H9 (cell line): ENCODE results near the gene IDE. TPM values are rescaled to one million over a fixed set of nuclear protein-coding genes. Genes with fewer than 3 reads are reported as not detected.
A peak's percentile ranks its signal among the peaks of the same experiment; 100 is the strongest.

Source experiments
- DNase-seq: peaks from one replicate; pipeline ENCODE4 v3.0.0-alpha.2; 2017
- H2AFZ ChIP-seq: one replicate; pipeline ENCODE4 v1.6.1; 2013; ENCODE audit warnings: mild to moderate bottlenecking, low read length, control low read depth, moderate library complexity
- H2AK5ac ChIP-seq: 2 replicates; pipeline ENCODE4 v1.6.1; 2013; ENCODE audit warnings: low read length, control low read depth, mixed read lengths; ENCODE audit not compliant: insufficient read length
- H2BK120ac ChIP-seq: one replicate; pipeline ENCODE4 v1.6.1; 2013; ENCODE audit warnings: low read depth, mild to moderate bottlenecking, low read length, control low read depth, inconsistent platforms; ENCODE audit not compliant: poor library complexity, severe bottlenecking
- H2BK12ac ChIP-seq: 2 replicates; pipeline ENCODE4 v1.6.1; 2013; ENCODE audit warnings: low read length, control low read depth, mixed read lengths, low read depth; ENCODE audit not compliant: insufficient read length
- H2BK15ac ChIP-seq: 2 replicates; pipeline ENCODE4 v1.6.1; 2013; ENCODE audit warnings: low read depth, low read length, control low read depth
- H2BK20ac ChIP-seq: one replicate; pipeline ENCODE4 v1.6.1; 2013; ENCODE audit warnings: low read depth, mild to moderate bottlenecking, low read length, control low read depth, inconsistent platforms; ENCODE audit not compliant: poor library complexity, severe bottlenecking
- H2BK5ac ChIP-seq: 2 replicates; pipeline ENCODE4 v1.6.1; 2013; ENCODE audit warnings: low read length, control low read depth, mixed read lengths; ENCODE audit not compliant: insufficient read length
- H3K14ac ChIP-seq: 2 replicates; pipeline ENCODE4 v1.6.1; 2013; ENCODE audit warnings: low read length, control low read depth; ENCODE audit not compliant: insufficient read depth
- H3K18ac ChIP-seq: 2 replicates; pipeline ENCODE4 v1.6.1; 2013; ENCODE audit warnings: low read depth, mild to moderate bottlenecking, mixed read lengths, low read length, control low read depth; ENCODE audit not compliant: insufficient read length
- H3K23ac ChIP-seq: 2 replicates; pipeline ENCODE4 v1.6.1; 2013; ENCODE audit warnings: low read length, control low read depth, mixed read lengths, low read depth; ENCODE audit not compliant: insufficient read length
- H3K23me2 ChIP-seq: 2 replicates; pipeline ENCODE4 v1.6.1; 2013; ENCODE audit warnings: low read depth, mild to moderate bottlenecking, mixed read lengths, low read length, control low read depth; ENCODE audit not compliant: insufficient read length, poor library complexity, severe bottlenecking
- H3K27ac ChIP-seq: 2 replicates; pipeline ENCODE4 v1.5.1; 2013; ENCODE audit warnings: low read length, control low read depth, mixed read lengths, low read depth; ENCODE audit not compliant: insufficient read length
- H3K27me3 ChIP-seq: 2 replicates; pipeline ENCODE4 v1.6.1; 2013; ENCODE audit warnings: low read length, control low read depth, inconsistent platforms; ENCODE audit not compliant: insufficient read depth
- H3K4ac ChIP-seq: 2 replicates; pipeline ENCODE4 v1.6.1; 2013; ENCODE audit warnings: low read depth, mild to moderate bottlenecking, control low read depth, inconsistent platforms, low read length, moderate library complexity
- H3K4me1 ChIP-seq: 2 replicates; pipeline ENCODE4 v1.6.1; 2013; ENCODE audit warnings: low read length, control low read depth, inconsistent platforms; ENCODE audit not compliant: insufficient read depth
- H3K4me2 ChIP-seq: 2 replicates; pipeline ENCODE4 v1.6.1; 2013; ENCODE audit warnings: low read length, control low read depth, mixed read lengths; ENCODE audit not compliant: insufficient read length, insufficient read depth
- H3K56ac ChIP-seq: 2 replicates; pipeline ENCODE4 v1.6.1; 2013; ENCODE audit warnings: low read depth, mild to moderate bottlenecking, mixed read lengths, low read length, control low read depth; ENCODE audit not compliant: insufficient read length
- H3K79me1 ChIP-seq: 2 replicates; pipeline ENCODE4 v1.6.1; 2013; ENCODE audit warnings: low read depth, mild to moderate bottlenecking, moderate library complexity, low read length, control low read depth, inconsistent platforms; ENCODE audit not compliant: insufficient read depth, poor library complexity, severe bottlenecking
- H3K79me2 ChIP-seq: 2 replicates; pipeline ENCODE4 v1.6.1; 2013; ENCODE audit warnings: low read length, control low read depth, inconsistent platforms; ENCODE audit not compliant: insufficient read depth
- H3K9ac ChIP-seq: 2 replicates; pipeline ENCODE4 v1.6.1; 2013; ENCODE audit warnings: low read length, control low read depth, mixed read lengths; ENCODE audit not compliant: insufficient read length; ENCODE audit errors: extremely low read depth
- H3K9me3 ChIP-seq: one replicate; pipeline ENCODE4 v1.6.1; 2013; ENCODE audit warnings: low read depth, low read length, inconsistent platforms; ENCODE audit not compliant: control insufficient read depth
- H3T11ph ChIP-seq: one replicate; pipeline ENCODE4 v1.6.1; 2013; ENCODE audit warnings: mild to moderate bottlenecking, low read length, control low read depth, inconsistent platforms
- H4K20me1 ChIP-seq: one replicate; pipeline ENCODE4 v1.6.1; 2013; ENCODE audit not compliant: control insufficient read depth, insufficient read length, insufficient read depth
- H4K5ac ChIP-seq: 2 replicates; pipeline ENCODE4 v1.6.1; 2013; ENCODE audit warnings: low read depth, mild to moderate bottlenecking, mixed read lengths, low read length, control low read depth; ENCODE audit not compliant: insufficient read length
- H4K8ac ChIP-seq: replicated peaks from 2 replicates; pipeline ENCODE4 v1.6.1; 2013; ENCODE audit warnings: low read length, control low read depth, mixed read lengths, low read depth; ENCODE audit not compliant: insufficient read length
- H4K91ac ChIP-seq: 2 replicates; pipeline ENCODE4 v1.6.1; 2013; ENCODE audit warnings: low read depth, mild to moderate bottlenecking, moderate library complexity, mixed read lengths, low read length, control low read depth; ENCODE audit not compliant: insufficient read length
- H3K27ac Mint-ChIP-seq, 3 experiments: 2 replicates in 2 of 3; 3 replicates in 1 of 3; pipeline ENCODE4 v1.8.0; 2020 to 2021; ENCODE audit warnings: mixed read lengths in 3 of 3, mild to moderate bottlenecking in 1 of 3, moderate library complexity in 1 of 3
- H3K27me3 Mint-ChIP-seq: 2 replicates; pipeline ENCODE4 v1.8.0; 2021; ENCODE audit warnings: low read depth, mild to moderate bottlenecking, moderate library complexity, mixed read lengths
- H3K36me3 Mint-ChIP-seq, 3 experiments: 2 replicates in 2 of 3; 3 replicates in 1 of 3; pipeline ENCODE4 v1.8.0; 2020 to 2021; ENCODE audit warnings: low read depth in 3 of 3, mixed read lengths in 3 of 3; ENCODE audit not compliant: insufficient read depth in 1 of 3
- H3K4me1 Mint-ChIP-seq, 2 experiments: 2 replicates each; pipeline ENCODE4 v1.8.0; 2020; ENCODE audit warnings: mixed read lengths in 2 of 2
- H3K4me3 Mint-ChIP-seq, 2 experiments: 2 replicates in 1 of 2; 3 replicates in 1 of 2; pipeline ENCODE4 v1.8.0; 2020 to 2021; ENCODE audit warnings: mild to moderate bottlenecking in 2 of 2, mixed read lengths in 2 of 2, moderate library complexity in 1 of 2
- H3K9me3 Mint-ChIP-seq, 2 experiments: 2 replicates in 1 of 2; 3 replicates in 1 of 2; pipeline ENCODE4 v1.8.0; 2020; ENCODE audit warnings: mild to moderate bottlenecking in 2 of 2, mixed read lengths in 2 of 2, moderate library complexity in 1 of 2
- CTCF ChIP-seq: fragments of 200-600 bp; sonication (generic); conservative IDR thresholded peaks from 3 replicates; pipeline ENCODE4 v1.8.0; 2021; ENCODE audit warnings: antibody characterized with exemption, mild to moderate bottlenecking
- WGBS: extraction: QIAGEN DNeasy Blood & Tissue Kit; methylation state at CpG from one replicate; pipeline ENCODE4 v1.1.7; 2013; ENCODE audit warnings: missing lambda C conversion rate, low lambda C conversion rate, mixed read lengths; ENCODE audit not compliant: insufficient read length; ENCODE audit errors: extremely low coverage; 5-methylcytosine and 5-hydroxymethylcytosine counted together
- total RNA-seq: library from RNA; stranded (reverse); gene quantifications from 2 replicates; pipeline ENCODE4 v1.2.1, GENCODE V29; 2021

The IDE gene
- total RNA-seq, 1 experiment from 2014 or later = 48.9 TPM

- Histone ChIP-seq H3K4me2 (no peak overlapping the region), H3K27ac (no peak overlapping the region)
These were observed 21.6 kb upstream of the IDE start for GRCh38 chr10:92595505-92595904.

More at GRCh38 chr10:92595505-92595904, 21.6 kb upstream of the IDE start:
- peak overlapping the region; percentile 96 for H3K4me3 Mint-ChIP-seq
- Histone ChIP-seq H2BK120ac (no peak overlapping the region), H2BK12ac (no peak overlapping the region), H3K79me1 (peaks cover 6% of the 10 kb centered on the region), H3K56ac (no peak overlapping the region), H3K27me3 (no peaks in the 10 kb centered on the region), H3K23ac (no peak overlapping the region), H2AK5ac (no peak overlapping the region), H3K4me1 (no peaks in the 10 kb centered on the region), H4K20me1 (no peaks in the 10 kb centered on the region), H3K18ac (no peak overlapping the region), H2BK20ac (no peak overlapping the region), H2AFZ (no peak overlapping the region), H3K9ac (no peak overlapping the region), H4K5ac (no peak overlapping the region), H2BK5ac (no peak overlapping the region), H3K14ac (no peak overlapping the region), H3K9me3 (no peaks in the 10 kb centered on the region), H3K4ac (no peak overlapping the region), H3K23me2 (peaks cover 11% of the 10 kb centered on the region), H2BK15ac (no peak overlapping the region), H4K91ac (no peak overlapping the region), H3K79me2 (peaks cover 53% of the 10 kb centered on the region), H4K8ac (no peak overlapping the region), H3T11ph (no peak overlapping the region)
- no peaks in the 10 kb centered on the region for H3K9me3 Mint-ChIP-seq
- TF ChIP-seq CTCF = no peak
- 100% methylated on average over 2 of the region's 2 CpGs for WGBS
- peak overlapping the region in 1 of 3 experiments; percentile 36; a peak in 1 of 7 replicates for H3K27ac Mint-ChIP-seq
- no peaks in the 10 kb centered on the region; the same call in 1 of the 2 replicates for H3K27me3 Mint-ChIP-seq
- H3K36me3 Mint-ChIP-seq = peaks cover 0 to 5% (median 0%) of the 10 kb centered on the region in 3 experiments; a peak in 2 of 7 replicates
- H3K4me1 Mint-ChIP-seq = peaks cover 39 to 47% of the 10 kb centered on the region in 2 experiments
- DNase-seq = no peak
